Mammary epithelial cell (primary cell): ENCODE results near the gene OTUD6A.

ENCODE experiments used
- CTCF ChIP-seq, 2 donors: IDR thresholded peaks in 1 of 2; conservative IDR thresholded peaks in 1 of 2; 2 replicates each; pipeline ENCODE4 v1.5.1; 2011 to 2012; ENCODE audit warnings: inconsistent platforms in 2 of 2, low read length in 2 of 2, mild to moderate bottlenecking in 2 of 2, control low read depth in 1 of 2, low read depth in 1 of 2; ENCODE audit not compliant: insufficient read depth in 1 of 2; ENCODE audit errors: extremely low read depth in 1 of 2
- EZH2 ChIP-seq: IDR thresholded peaks from 2 replicates; pipeline ENCODE4 v1.6.1; 2012; ENCODE audit warnings: low read length, inconsistent platforms, borderline replicate concordance

- TF ChIP-seq EZH2: no peak
- TF ChIP-seq CTCF (conservative IDR thresholded peaks at IDR 0.05 in 1 of 2, IDR thresholded peaks at IDR 0.05 in 1 of 2; ENCODE audit: extremely low read depth in 1 of 2, insufficient read depth in 1 of 2, low read depth in 1 of 2, low read length in 2 of 2): no peak
Observed at GRCh38 chrX:70025464-70025863, 36.8 kb upstream of the OTUD6A start.
